Activated CD8-positive, alpha-beta memory T cell treated with anti-CD3 and anti-CD28 coated beads, Interleukin-2, amount 50 U/mL, for 1 hour (primary cell): Measurements from ENCODE around the gene LIMS1.
"Not testable (repeated sequence)": the region's sequence is repeated elsewhere in the genome, so short reads cannot be mapped to it uniquely, and the experiment has no call there.

ENCODE experiments used
- DNase-seq: peaks from one replicate; pipeline ENCODE4 v3.0.0-alpha.2; 2020; ENCODE audit errors: extremely low read depth

The LIMS1 gene

GRCh38 chr2:108587621-108588020, 53.4 kb downstream of the LIMS1 start:
- DNase-seq = no peak

- no peak for DNase-seq
Observed at GRCh38 chr2:108588070-108588668, 53.9 kb downstream of the LIMS1 start.

DNA sequence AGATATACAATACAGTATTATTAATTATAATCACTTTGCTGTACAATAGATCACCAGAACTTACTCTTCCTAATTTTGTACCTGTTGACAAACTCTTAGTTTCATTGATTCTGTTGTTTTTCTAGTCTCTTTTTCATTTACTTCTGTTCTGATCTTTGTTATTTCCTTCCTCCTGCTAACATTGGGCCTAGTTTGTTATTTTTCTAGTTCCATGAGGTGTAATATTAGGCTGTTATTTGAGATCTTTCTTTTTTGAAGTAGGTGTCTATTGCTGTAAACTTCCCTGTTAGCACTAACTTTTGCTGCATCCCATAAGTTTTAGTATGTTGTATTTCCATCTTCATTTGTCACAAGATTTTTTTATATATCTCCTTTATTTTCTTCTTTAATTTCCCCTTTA, 55.1 kb downstream of the LIMS1 start:
- DNase-seq = no peak

- DNase-seq = no peak
Observed at GRCh38 chr2:108589781-108590180, 55.5 kb downstream of the LIMS1 start.

- DNase-seq = no peak
Observed at GRCh38 chr2:108591163-108591562, 56.9 kb downstream of the LIMS1 start.

DNA sequence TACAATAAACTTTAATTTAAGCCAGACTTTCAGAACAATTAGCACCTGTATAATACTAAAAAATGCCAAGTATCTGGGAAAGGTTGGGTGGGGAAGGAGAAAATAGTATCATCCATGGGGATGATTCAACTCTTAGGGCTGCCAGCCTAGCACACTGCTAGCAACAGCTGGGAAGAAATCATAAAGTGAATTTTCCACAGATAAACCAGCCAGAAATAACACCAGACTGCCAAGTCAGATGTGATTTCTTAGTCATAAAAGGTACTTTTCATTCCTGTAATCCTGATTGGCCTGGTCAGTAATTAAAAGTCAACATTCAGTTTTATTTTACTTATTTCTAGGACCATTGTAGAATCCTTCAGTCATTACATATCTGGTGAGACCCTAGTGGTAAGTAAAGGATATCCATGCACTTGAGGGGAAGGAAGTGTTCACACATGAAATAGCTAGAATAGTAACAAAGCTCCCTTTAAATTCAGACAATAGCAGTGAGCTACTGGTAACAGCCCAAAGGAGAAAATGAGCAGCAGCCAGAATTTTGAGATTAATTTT, 59.4 kb downstream of the LIMS1 start:
- DNase-seq = no peak

DNA sequence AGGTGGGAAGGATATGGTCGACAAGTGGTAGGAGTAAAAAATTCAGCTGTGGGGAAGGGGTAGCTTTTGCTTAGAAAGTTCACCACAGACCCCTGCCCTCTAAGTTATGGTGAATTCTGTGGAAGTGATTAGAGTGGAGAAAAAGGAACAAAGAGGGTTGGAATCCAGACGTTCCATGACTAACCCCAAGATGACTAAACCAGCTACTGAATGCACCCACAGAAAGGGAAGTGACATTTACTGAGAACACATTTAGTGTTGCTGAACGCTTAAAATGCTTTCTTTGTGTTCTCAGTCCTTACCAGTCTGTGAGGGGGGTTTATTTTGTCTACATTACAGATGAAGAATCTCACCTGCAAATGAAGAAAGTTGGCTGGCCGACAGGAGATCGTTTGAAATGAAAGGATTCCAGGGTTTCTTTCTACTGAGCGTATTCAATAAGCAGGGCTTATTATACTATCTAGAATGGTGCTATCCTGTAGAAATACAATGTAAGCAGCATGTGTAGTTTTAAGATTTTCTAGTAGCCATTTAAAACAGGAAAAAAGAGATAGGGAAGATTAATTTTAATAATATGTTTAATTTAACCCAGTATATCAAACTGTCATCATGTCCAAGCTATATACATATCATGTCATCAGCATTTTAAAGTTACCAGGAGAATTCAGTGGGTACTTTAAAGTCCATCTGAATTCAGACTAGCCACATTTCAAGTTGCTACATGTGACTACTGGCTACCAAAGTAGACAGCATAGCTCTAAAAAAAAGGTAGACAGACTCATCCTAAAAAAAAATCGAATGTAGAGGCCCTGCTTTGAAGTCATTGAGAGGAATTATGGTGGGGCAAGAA, 60.1 kb downstream of the LIMS1 start:
- DNase-seq = no peak

DNA sequence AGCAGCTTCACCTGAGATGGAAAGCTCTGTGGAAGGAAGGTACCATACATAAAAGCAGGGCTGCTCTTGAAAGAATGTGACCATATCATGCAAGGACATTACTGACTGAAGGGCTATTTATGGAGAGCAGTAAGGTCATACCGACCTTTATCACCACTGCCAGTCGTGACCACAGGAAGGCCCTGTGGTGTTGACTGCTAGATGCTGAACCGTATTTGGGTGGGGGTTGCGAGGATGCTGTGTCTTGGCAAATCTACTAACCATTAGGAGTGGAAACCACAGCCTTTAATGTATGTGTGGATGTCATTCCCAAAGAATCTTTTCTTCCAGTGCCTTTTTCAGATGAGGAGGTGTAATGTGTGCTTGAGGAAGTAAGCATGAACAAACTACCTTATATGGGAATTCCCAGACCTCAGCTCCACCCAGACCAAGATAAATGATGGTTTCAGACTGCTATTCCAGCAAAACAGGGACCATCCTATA, 60.8 kb downstream of the LIMS1 start:
- DNase-seq = no peak

DNA sequence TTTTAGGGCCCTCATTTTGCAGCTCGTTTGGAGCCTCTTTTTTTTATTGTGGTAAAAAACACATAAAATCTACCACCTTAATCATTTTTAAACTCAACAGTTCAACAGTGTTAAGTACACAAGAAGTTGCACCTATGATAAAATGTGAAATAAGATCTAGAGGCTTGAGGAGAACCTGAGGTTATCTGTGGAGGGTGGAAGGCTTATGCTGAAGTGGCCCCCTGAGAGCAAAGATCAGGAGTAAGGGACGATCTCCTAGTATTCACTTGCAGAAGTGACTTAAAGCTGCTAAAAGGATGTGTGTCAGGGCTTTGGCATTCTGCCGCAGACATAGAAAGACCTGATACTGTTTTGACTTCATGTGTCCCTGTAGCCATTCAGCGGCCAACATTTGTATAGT, 61.5 kb downstream of the LIMS1 start:
- not testable (repeated sequence) for DNase-seq

GRCh38 chr2:108597105-108597744, 63.0 kb downstream of the LIMS1 start:
- peak; percentile 8 for DNase-seq

DNA sequence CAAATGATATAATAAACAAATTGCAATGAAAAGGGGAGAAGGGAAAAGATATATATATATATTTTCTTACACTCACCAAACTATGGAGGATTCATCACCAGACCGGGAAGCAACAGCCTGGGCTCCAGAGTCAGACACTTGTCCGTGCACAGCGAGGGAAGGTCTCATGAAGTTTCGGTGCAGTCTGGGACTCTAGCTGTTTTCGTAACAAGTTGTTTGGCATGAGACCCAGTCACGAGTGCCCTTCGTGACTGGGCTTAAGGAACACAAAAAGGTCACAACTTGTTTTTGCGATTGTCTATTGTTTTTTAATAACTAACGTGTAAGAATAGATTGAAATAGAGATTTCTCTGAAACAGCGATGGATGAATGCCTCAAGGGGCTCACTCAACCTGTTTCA, 66.9 kb downstream of the LIMS1 start:
- not testable (repeated sequence) for DNase-seq

DNA sequence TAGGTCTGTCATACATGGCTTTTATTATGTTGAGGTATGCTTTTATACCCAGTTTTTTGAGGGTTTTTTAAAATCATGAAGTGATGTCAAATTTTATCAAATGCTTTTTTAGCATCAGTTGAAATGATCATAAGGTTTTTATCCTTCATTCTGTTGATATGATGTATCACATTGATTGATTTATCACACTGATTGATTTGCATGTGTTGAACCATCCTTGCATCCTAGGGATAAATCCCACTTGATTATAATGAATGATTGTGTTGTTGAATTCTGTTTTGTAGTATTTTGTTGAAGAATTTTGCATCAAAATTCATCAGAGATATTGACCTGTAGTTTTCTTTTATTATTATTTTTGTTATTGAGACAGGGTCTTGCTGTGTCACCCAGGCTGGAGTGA, 68.2 kb downstream of the LIMS1 start:
- no peak for DNase-seq

DNA sequence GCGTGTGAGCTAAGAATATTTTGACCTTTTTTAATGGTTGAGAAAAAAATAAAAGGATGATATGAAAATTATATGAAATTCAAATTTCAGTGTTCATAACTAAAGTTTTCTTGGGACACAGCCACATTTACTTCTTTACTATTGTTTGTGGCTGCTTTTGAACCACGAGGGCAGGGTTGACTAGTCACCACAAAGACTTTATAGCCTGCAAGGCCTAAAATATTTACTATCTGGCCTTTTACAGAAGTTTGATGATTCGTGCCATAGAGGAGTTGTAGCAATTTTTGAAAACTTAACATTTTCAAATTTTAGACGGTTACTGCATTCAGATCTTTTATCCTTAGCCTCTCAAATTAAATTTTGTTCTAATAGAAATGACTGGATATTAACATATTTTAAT, 69.9 kb downstream of the LIMS1 start:
- no peak for DNase-seq

DNA sequence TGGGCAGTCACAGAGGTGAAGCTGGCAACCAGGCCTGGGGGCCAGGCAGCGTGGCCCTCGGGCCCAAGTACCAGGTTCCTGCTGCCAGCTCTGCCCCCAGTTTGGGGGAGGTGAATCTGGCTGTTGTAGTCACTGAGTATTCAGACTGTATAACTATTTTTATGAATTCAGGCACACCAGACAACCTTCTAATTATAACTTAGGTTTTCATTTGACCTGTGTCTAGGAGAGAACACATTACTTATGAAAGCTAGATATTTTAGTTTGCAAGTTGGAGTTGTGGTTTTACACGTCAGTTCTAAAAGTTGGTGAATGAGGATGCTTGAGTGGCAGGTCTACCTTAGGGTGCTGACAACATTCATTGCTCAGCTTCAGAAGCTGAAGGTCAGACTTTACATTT, 71.7 kb downstream of the LIMS1 start:
- no peak for DNase-seq

DNA sequence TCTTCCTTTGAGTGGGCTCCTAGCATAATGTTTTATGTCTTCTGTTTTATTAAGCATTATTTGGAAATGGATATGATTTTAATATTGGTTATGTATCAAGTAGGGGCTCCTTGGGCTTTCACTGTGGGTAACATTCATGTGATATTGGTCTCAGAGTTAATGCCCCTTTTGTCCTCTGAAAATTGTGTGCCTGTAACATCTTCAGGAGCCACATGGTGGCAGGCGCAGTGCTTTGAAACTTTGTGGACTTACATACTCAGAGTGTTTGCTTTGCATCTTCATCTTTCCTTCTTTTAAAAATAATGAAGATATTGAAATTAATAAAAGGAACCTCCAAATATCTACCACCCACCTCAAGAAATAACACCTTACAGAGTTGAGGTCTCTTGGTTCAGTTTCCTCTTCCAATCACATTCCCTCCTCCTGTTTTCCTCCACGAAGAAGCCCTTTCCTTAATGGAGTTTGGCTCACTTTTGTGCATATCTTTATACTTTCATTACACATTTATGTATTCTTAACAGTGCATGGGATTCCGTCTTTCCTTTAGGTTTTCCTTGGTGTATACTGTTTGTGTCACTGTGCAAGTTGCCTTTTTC, 73.5 kb downstream of the LIMS1 start:
- DNase-seq = no peak

GRCh38 chr2:108611021-108611420, 76.8 kb downstream of the LIMS1 start:
- no peak for DNase-seq

DNA sequence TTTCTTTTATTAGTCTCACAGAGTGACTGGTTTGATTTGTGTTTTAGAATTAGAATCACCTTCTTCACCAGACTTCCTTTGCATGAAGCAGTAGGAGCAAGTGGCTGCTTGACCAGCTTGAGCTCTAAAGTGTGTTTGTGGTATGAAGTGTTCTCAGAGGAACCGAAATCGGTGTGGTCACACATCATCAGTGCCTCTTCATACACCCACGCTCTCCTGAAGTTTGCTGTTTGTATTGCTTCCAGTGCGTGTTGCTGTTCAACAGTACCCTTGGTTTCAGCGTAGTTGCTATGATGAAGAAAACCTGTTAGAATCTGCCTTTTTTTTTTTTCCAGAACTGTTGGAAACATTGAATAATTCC, 77.9 kb downstream of the LIMS1 start:
- no peak for DNase-seq

GRCh38 chr2:108612514-108613183, 78.4 kb downstream of the LIMS1 start:
- no peak for DNase-seq

DNA sequence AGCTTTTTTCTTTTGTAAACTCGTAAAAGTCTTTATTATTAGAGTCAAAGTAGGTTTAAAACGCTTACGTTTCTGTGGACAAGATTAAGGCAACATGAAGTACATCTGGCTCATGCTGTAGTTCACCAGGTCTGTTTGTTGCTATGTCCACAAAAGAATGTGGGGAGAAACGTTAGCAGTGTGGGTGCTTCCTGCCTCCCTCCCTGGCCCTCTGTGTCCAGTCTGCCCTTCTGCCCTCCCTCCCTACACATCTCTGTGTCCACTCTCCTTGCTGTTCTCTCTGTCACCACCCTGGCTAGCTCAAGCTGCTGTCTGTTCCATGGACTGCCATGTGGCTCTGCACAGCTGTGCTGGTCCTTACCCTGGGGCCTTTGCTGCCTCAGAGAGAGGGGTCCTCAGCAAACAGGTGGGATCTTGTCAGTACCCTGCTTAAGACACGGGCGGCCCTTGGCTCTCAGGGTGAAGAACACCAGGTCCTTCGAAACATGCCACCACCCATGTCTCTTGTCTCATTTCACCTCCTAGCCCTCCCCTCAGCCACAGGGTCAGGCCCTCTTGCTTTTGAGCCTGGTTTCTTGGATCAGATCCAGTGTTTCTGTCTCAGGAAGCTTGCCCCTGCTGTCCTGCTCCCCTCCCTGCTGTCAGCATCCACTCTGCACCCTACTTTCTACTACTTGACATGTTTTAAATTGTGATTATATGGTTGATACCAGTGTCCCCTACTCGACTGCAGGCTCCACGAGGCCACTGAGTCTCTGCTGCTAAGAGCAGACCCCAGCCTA, 79.2 kb downstream of the LIMS1 start:
- DNase-seq = no peak

GRCh38 chr2:108614043-108614545, 79.8 kb downstream of the LIMS1 start:
- DNase-seq = no peak

GRCh38 chr2:108614659-108615058, 80.4 kb downstream of the LIMS1 start:
- no peak for DNase-seq
